Neural cell (in vitro differentiated cells): ENCODE results near the gene HDAC11.

ENCODE experiments used
- CTCF ChIP-seq: fragments of 450-650 bp; IDR thresholded peaks from 2 replicates; pipeline ENCODE4 v1.5.1; 2014; ENCODE audit warnings: antibody characterized with exemption, mild to moderate bottlenecking, moderate library complexity; ENCODE audit not compliant: poor library complexity, severe bottlenecking
- POLR2AphosphoS5 ChIP-seq: IDR thresholded peaks from 2 replicates; pipeline ENCODE4 v1.6.1; 2012

DNA sequence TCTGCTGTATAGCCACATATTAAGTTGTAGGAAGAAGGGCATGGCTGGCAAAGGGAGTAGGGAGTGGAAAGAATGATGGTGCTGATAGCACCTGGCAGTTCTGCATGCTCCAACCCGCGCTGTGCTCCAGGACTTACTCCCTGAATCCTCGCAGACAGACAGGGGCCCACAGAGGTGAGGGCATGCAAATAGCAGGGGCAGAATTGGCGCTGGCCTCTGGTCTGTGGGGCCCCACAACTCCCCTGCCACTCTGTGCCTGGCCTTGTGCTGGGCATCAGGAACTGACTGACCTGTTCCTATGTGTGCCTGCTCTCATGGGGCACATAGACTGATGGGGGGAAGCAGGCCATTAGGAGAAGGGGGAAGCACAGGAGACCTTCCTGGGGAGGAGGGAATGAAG lies 20.9 kb downstream of the HDAC11 start:
- TF ChIP-seq POLR2AphosphoS5 = no peak
- TF ChIP-seq CTCF = no peak
